K562 (cell line): Measurements from ENCODE around the gene SORT1. TPM values are rescaled to one million over a fixed set of nuclear protein-coding genes. Genes with fewer than 3 reads are reported as not detected.
A peak's percentile ranks its signal among the peaks of the same experiment; 100 is the strongest.

Source experiments
- ARID1B ChIP-seq: fragments of 450-650 bp; IDR thresholded peaks from 2 replicates; pipeline ENCODE4 v1.6.1; 2016; ENCODE audit warnings: antibody characterized with exemption, mild to moderate bottlenecking, inconsistent platforms
- CEBPB ChIP-seq: fragments of 450-650 bp; IDR thresholded peaks from 2 replicates; pipeline ENCODE4 v1.6.1; 2016; ENCODE audit warnings: missing genetic modification characterization, missing compliant biosample characterization
- CEBPG ChIP-seq, 3 experiments: fragments of 200-800 bp in 1 of 3; sonication (Bioruptor generic) in 1 of 3; sonication (generic) in 1 of 3; formaldehyde crosslinking in 1 of 3; IDR thresholded peaks in 2 of 3; conservative IDR thresholded peaks in 1 of 3; 2 replicates each; pipeline versions ENCODE4 v1.6.1 to v1.8.0; 2016 to 2022; ENCODE audit warnings: missing compliant biosample characterization in 2 of 3, missing genetic modification characterization in 2 of 3, mild to moderate bottlenecking in 1 of 3, missing genetic modification reagents in 1 of 3
- CHD1 ChIP-seq: fragments of 200-600 bp; sonication (generic); IDR thresholded peaks from one replicate; pipeline ENCODE4 v1.6.1; 2012; ENCODE audit warnings: mild to moderate bottlenecking, moderate library complexity, low read length, inconsistent platforms
- EWSR1 ChIP-seq: fragments of 450-650 bp; IDR thresholded peaks from 2 replicates; pipeline ENCODE4 v1.6.1; 2018; ENCODE audit warnings: borderline replicate concordance, mild to moderate bottlenecking, low read depth, moderate library complexity; ENCODE audit not compliant: partially characterized antibody
- HOXB6 ChIP-seq: fragments of 250-450 bp; sonication (Bioruptor Pico); IDR thresholded peaks from 2 replicates; pipeline ENCODE4 v1.5.1; 2022; ENCODE audit warnings: mild to moderate bottlenecking, borderline replicate concordance
- KAT2B ChIP-seq: IDR thresholded peaks from one replicate; pipeline ENCODE4 v1.6.1; 2012; ENCODE audit warnings: low read depth, mild to moderate bottlenecking, control low read depth, inconsistent platforms, low read length, moderate library complexity
- KDM1A ChIP-seq, 2 experiments: fragments of 450-650 bp; IDR thresholded peaks; 2 replicates each; pipeline ENCODE4 v1.6.1; 2016; ENCODE audit warnings: mild to moderate bottlenecking in 2 of 2
- MCM2 ChIP-seq: fragments of 450-650 bp; IDR thresholded peaks from 2 replicates; pipeline ENCODE4 v1.6.1; 2017; ENCODE audit warnings: low read depth, mild to moderate bottlenecking
- MEF2A ChIP-seq: IDR thresholded peaks from 2 replicates; pipeline ENCODE4 v1.6.1; 2011; ENCODE audit warnings: low read depth, mild to moderate bottlenecking, low read length, moderate library complexity; ENCODE audit not compliant: control insufficient read depth
- NCOR1 ChIP-seq: fragments of 450-650 bp; IDR thresholded peaks from 2 replicates; pipeline ENCODE4 v1.6.1; 2016; ENCODE audit warnings: mild to moderate bottlenecking, moderate library complexity
- PCBP1 ChIP-seq: fragments of 200-400 bp; formaldehyde crosslinking; IDR thresholded peaks from 2 replicates; pipeline ENCODE4 v1.6.1; 2018; ENCODE audit warnings: mild to moderate bottlenecking, low read depth, low read length; ENCODE audit not compliant: poor library complexity, severe bottlenecking
- PCBP2 ChIP-seq: fragments of 200-400 bp; formaldehyde crosslinking; IDR thresholded peaks from 2 replicates; pipeline ENCODE4 v1.6.1; 2018; ENCODE audit warnings: low read length, low read depth, mild to moderate bottlenecking, moderate library complexity; ENCODE audit not compliant: poor library complexity, severe bottlenecking
- POLR3G ChIP-seq: IDR thresholded peaks from 2 replicates; pipeline ENCODE4 v1.6.1; 2011; ENCODE audit not compliant: insufficient read length, insufficient replicate concordance; ENCODE audit errors: extremely low read depth
- SMARCA4 ChIP-seq: fragments of 450-650 bp; IDR thresholded peaks from 2 replicates; pipeline ENCODE4 v1.6.1; 2016
- SMARCA5 ChIP-seq: fragments of 450-650 bp; IDR thresholded peaks from 2 replicates; pipeline ENCODE4 v1.6.1; 2016
- TAF9B ChIP-seq: fragments of 450-650 bp; IDR thresholded peaks from 2 replicates; pipeline ENCODE4 v1.6.1; 2018; ENCODE audit warnings: mild to moderate bottlenecking; ENCODE audit not compliant: partially characterized antibody
- THRAP3 ChIP-seq: fragments of 450-650 bp; IDR thresholded peaks from 2 replicates; pipeline ENCODE4 v1.6.1; 2016; ENCODE audit warnings: mild to moderate bottlenecking, inconsistent platforms, borderline replicate concordance
- ZFP36 ChIP-seq: fragments of 150-350 bp; IDR thresholded peaks from 2 replicates; pipeline ENCODE4 v1.6.1; 2018; ENCODE audit warnings: low read length, low read depth; ENCODE audit not compliant: partially characterized antibody
- polyA plus RNA-seq, 8 experiments: library from polyadenylated mRNA; depleted of rRNA in 4 of 8; stranded (reverse) in 5 of 8; unstranded in 3 of 8; fragments of >200 nt; fragmentation: Nextera tagmentation in 2 of 8; fragmentation: Illumina TruSeq in 1 of 8; extraction: Ambion mirVana in 2 of 8; extraction: Trizol in 1 of 8; gene quantifications; 2 replicates each; pipeline versions ENCODE4 v1.2.1 to v1.2.3, GENCODE V29; 2011 to 2014; ENCODE audit warnings: inconsistent platforms in 1 of 8, missing spikeins in 1 of 8
- total RNA-seq, 7 experiments: library from RNA; depleted of rRNA in 6 of 7; stranded (reverse); fragments of >200 nt in 6 of 7; fragmentation: Illumina TruSeq in 2 of 7; extraction: Trizol in 2 of 7; gene quantifications; 2 replicates each; pipeline versions ENCODE4 v1.2.1 to v1.2.3, GENCODE V29; 2011 to 2021; ENCODE audit warnings: low replicate concordance in 1 of 7
- TF ChIP-seq, protein P1 (sequence below): fragments of 450-650 bp; formaldehyde crosslinking; IDR thresholded peaks from 2 replicates; pipeline ENCODE4 v1.4.0; 2020; ENCODE audit warnings: mild to moderate bottlenecking, moderate library complexity
- TF ChIP-seq, protein P2 (sequence below): sonication (generic); formaldehyde crosslinking; IDR thresholded peaks from 2 replicates; pipeline ENCODE4 v1.9.0; 2022; ENCODE audit warnings: mild to moderate bottlenecking, missing genetic modification reagents
- TF ChIP-seq, protein P3 (sequence below), 2 experiments: fragments of 450-650 bp in 1 of 2; sonication (generic) in 1 of 2; formaldehyde crosslinking in 1 of 2; IDR thresholded peaks in 1 of 2; conservative IDR thresholded peaks in 1 of 2; 2 replicates each; pipeline versions ENCODE4 v1.6.1 to v1.8.1; 2016 to 2023; ENCODE audit warnings: mild to moderate bottlenecking in 2 of 2, moderate library complexity in 2 of 2, inconsistent platforms in 1 of 2, missing genetic modification reagents in 1 of 2
- TF ChIP-seq, protein P4 (sequence below): fragments of 450-650 bp; formaldehyde crosslinking; IDR thresholded peaks from 2 replicates; pipeline ENCODE4 v1.4.0; 2020; ENCODE audit warnings: mild to moderate bottlenecking

Gene SORT1
- total and polyA plus RNA-seq, 9 of the 15 experiments (the other 6 are each of a cell fraction or from before 2014, with no cell fraction given), result 27.4 to 112 (median 65.0) TPM

DNA sequence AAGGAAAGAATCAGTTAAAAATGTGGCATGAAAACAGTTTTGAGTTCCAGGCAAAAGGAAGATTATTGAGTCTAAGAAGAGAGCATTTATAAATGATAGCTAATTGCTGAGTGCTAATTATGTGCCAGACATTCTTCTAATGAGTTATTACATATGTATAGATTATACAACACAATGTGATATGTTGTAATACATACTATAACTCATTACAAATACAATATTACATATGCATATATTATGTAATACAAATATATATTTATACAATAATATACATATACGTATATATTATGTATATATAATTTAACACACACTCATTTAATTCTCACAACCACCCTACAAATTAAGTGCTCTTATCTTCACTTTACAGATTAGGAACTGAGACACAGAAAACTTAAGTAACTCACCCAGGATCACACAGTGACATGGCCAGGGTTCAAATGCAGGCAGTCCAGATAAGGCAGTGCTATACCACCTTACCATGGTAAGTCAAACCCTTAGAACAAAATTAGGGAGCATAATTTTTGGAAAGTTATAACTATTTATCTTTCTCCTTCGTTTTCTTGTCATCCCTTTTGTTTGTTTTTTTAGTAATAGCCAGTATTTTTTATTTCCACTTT, 4.0 kb downstream of the SORT1 start (continued):
- TF ChIP-seq NCOR1 (peak; percentile 21; the same call in 1 of the 2 replicates), HOXB6 (CRISPR knock-in tag) (no peak), KAT2B (no peak), CEBPG (CRISPR knock-in tag; IDR thresholded peaks at IDR 0.05) (no peak), CEBPG (tag; conservative IDR thresholded peaks at IDR 0.05 in 1 of 2, IDR thresholded peaks at IDR 0.05 in 1 of 2) (peak; percentile 72 to 79), SMARCA5 (no peak), KDM1A (IDR thresholded peaks at IDR 0.05) (peak in 1 of 2 experiments; percentile 49; a peak in 3 of 4 replicates), ZFP36 (peak; percentile 72), EWSR1 (no peak), CHD1 (peak; percentile 5), MEF2A (no peak), POLR3G (no peak), CEBPB (tag) (peak; percentile 80), PCBP1 (no peak), PCBP2 (no peak), SMARCA4 (peak; percentile 50; the same call in 1 of the 2 replicates), MCM2 (no peak), TAF9B (peak; percentile 5), THRAP3 (no peak), ARID1B (peak; percentile 44; the same call in 1 of the 2 replicates)
- TF ChIP-seq, protein P1, sequence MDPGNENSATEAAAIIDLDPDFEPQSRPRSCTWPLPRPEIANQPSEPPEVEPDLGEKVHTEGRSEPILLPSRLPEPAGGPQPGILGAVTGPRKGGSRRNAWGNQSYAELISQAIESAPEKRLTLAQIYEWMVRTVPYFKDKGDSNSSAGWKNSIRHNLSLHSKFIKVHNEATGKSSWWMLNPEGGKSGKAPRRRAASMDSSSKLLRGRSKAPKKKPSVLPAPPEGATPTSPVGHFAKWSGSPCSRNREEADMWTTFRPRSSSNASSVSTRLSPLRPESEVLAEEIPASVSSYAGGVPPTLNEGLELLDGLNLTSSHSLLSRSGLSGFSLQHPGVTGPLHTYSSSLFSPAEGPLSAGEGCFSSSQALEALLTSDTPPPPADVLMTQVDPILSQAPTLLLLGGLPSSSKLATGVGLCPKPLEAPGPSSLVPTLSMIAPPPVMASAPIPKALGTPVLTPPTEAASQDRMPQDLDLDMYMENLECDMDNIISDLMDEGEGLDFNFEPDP (CRISPR knock-in tag), result no peak
- TF ChIP-seq, protein P2, sequence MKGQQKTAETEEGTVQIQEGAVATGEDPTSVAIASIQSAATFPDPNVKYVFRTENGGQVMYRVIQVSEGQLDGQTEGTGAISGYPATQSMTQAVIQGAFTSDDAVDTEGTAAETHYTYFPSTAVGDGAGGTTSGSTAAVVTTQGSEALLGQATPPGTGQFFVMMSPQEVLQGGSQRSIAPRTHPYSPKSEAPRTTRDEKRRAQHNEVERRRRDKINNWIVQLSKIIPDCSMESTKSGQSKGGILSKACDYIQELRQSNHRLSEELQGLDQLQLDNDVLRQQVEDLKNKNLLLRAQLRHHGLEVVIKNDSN (CRISPR knock-in tag), result no peak
- TF ChIP-seq, protein P3, sequence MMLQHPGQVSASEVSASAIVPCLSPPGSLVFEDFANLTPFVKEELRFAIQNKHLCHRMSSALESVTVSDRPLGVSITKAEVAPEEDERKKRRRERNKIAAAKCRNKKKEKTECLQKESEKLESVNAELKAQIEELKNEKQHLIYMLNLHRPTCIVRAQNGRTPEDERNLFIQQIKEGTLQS (IDR thresholded peaks at IDR 0.05), result no peak
- TF ChIP-seq, protein P3 (CRISPR knock-in tag; conservative IDR thresholded peaks at IDR 0.05), result no peak
- TF ChIP-seq, protein P4, sequence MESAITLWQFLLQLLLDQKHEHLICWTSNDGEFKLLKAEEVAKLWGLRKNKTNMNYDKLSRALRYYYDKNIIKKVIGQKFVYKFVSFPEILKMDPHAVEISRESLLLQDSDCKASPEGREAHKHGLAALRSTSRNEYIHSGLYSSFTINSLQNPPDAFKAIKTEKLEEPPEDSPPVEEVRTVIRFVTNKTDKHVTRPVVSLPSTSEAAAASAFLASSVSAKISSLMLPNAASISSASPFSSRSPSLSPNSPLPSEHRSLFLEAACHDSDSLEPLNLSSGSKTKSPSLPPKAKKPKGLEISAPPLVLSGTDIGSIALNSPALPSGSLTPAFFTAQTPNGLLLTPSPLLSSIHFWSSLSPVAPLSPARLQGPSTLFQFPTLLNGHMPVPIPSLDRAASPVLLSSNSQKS, result no peak
